ENCODE measurements around the gene LAMP5.

The LAMP5 gene

DNA sequence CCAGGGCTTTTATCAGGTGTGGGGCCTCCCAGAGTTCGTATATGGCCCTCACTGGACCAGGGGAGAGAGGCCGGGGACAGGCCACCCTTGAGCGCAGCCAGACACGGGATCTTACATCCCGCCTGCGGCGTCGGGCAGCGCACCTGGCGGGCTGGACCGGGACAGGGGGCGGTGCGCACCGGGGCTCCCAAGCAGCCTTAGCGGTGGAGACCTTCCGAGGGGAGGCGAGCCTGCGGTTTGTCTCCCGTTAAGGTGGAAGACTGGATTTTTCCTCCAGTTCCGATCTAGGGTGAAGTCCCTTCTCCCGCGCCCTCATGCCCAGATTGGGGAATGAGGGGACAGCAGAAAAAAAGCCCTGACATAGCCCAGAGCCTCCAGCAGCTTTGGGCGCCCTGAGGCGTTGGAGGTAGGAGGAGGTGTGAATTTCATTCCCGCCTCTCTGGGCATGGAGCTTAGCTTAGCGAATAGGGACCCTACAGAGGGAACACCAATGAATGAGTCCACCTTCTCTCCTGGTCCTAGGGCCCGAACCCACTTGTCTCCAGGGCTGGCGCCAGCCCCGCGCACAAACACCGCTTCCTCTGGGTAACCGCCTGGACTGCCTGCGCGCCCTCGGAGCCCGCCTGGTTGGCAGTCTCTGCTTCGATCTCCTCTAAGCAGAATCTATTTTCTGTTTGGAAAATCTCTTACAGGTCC is 6.7 kb upstream of the LAMP5 start:
- no peak for DNase-seq (ENCODE audit: extremely low read depth, low read depth)

DNA sequence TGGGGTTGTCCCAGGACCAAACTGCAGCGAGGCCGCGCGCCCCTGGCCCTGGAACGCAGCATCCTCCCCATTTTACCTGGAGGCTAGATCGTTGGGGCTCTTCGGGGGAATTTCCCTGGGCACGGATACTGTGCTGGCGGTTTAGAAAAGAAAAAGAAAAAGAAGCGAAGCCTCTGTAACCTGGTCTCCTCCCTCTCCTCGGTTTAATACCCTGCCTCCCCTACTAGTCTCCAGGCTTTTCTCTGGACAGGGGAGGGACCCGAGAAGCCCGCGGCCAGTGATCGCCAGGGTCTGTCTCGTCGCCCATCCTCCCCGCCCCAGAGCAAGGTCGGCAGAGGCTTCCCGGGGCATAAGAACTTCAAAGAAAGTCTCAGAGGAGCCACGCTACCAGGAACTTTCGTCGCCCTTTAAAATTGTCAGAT is 6.1 kb upstream of the LAMP5 start:
- no peak for DNase-seq (ENCODE audit: extremely low read depth, low read depth)
- TF ChIP-seq, protein P1, sequence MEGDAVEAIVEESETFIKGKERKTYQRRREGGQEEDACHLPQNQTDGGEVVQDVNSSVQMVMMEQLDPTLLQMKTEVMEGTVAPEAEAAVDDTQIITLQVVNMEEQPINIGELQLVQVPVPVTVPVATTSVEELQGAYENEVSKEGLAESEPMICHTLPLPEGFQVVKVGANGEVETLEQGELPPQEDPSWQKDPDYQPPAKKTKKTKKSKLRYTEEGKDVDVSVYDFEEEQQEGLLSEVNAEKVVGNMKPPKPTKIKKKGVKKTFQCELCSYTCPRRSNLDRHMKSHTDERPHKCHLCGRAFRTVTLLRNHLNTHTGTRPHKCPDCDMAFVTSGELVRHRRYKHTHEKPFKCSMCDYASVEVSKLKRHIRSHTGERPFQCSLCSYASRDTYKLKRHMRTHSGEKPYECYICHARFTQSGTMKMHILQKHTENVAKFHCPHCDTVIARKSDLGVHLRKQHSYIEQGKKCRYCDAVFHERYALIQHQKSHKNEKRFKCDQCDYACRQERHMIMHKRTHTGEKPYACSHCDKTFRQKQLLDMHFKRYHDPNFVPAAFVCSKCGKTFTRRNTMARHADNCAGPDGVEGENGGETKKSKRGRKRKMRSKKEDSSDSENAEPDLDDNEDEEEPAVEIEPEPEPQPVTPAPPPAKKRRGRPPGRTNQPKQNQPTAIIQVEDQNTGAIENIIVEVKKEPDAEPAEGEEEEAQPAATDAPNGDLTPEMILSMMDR (IDR thresholded peaks at IDR 0.05; ENCODE audit: low read depth, low read length) = no peak

More for the DNA sequence above, 6.7 kb upstream of the LAMP5 start:
- TF ChIP-seq, protein P1 (IDR thresholded peaks at IDR 0.05; ENCODE audit: low read depth, low read length) = no peak

DNA sequence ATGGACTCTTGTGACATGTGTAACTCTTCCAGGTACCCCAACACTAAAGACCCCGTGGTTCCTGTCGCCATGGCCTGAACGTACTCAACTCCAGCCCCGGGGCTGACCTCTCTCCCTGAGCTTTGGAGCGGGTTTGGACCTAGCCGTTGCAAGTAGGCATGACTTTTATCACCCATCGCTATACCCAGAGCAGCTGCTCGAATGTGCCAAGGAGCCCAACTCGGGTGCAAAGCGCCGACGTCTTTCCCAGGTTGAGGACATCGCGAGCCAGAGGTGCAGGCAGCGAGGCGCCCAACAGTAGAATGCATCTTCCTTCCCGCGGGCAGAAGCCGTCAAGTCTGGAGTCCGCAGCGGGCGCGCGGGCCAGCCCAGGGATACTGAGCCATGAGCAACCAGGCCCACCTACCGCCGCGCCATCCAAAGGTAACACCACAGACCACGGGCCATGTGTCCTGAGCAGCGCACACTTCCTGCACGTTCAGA is 5.7 kb upstream of the LAMP5 start:
- no peak for DNase-seq (ENCODE audit: extremely low read depth, low read depth)
- TF ChIP-seq, protein P1 (IDR thresholded peaks at IDR 0.05; ENCODE audit: low read depth, low read length) = no peak

DNA sequence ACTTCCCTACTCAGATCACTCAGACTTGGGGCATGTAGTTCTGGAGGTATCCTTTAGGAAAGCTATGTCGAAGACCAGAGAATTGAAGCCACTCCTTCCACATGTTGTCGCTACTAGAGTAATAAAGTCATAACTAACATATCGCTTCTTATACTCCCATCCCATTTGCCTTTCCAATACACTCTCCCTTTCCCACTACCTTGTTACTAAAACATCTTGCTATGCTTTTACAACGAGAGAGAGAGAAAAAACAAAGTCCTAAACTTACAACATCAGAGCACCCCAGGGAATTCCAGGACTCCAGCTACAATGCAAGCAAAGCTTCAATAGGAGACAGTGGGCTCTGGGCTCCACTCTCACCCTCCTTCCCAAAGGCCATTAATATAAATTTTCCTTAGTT is 5.1 kb upstream of the LAMP5 start:
- TF ChIP-seq, protein P1 (IDR thresholded peaks at IDR 0.05; ENCODE audit: low read depth, low read length) = no peak
- no peak for DNase-seq (ENCODE audit: extremely low read depth, low read depth)

DNA sequence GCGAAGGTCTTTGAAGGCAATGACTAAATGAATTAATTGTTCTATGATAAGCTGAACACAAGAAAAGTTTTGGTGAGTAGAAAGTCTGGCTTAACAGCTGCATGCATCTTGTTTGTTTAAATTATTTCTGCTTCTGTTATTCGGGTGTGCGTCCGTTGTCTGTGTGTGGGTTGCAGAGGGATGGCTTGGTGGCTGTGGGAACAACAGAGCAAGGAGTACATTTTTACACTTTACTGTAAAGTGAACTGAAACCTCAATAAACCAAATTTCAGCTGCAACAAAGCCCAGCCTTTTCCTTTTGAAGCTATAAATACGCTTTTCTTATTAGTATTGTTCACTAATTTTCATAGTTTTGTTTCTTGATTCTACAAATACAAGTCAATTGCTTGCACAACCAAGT is 3.5 kb upstream of the LAMP5 start:
- TF ChIP-seq, protein P1 (IDR thresholded peaks at IDR 0.05; ENCODE audit: low read depth, low read length) = no peak
- no peak for DNase-seq (ENCODE audit: extremely low read depth, low read depth)

DNA sequence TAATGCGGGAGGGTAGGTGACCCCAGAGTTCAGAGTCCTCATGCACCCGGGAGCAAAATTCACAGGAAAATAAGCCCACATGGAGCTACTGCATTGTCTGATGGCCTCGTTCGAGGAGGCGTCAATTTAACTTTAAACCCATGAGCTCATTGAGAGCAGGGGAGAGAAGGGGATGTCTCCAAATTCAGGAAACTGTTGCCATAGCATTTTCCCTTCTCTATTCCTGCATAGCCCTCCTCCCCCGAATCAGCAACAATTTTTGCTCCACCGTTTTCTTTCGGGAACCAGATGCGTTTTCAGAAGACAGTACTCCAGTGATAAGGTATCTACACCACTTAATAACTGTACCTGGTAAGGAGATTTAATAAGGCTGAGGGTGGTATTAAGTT is 324 bp upstream of the LAMP5 start:
- TF ChIP-seq, protein P1 (IDR thresholded peaks at IDR 0.05; ENCODE audit: low read depth, low read length) = no peak

DNA sequence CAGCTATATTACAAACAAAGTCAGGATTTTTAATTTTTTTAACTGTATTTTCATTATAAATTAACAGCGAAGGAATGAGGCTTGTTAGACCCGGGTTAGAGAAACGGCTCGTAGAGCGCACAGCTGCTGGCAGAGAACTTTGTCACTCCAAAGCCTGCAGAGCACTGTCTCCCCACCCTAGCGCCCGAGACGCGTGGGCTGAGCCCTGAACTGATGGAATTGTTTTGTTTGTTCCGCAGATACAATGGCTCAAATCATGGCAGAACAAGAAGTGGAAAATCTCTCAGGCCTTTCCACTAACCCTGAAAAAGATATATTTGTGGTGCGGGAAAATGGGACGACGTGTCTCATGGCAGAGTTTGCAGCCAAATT is 810 bp downstream of the LAMP5 start:
- DNase-seq (ENCODE audit: extremely low read depth, low read depth) = no peak
- TF ChIP-seq, protein P1 (IDR thresholded peaks at IDR 0.05; ENCODE audit: low read depth, low read length) = no peak

More for the DNA sequence above, 324 bp upstream of the LAMP5 start:
- DNase-seq (ENCODE audit: extremely low read depth, low read depth) = no peak

Measured in AG09319 (cell line).